Right lobe of liver (tissue), 4 donors: Measurements from ENCODE around the gene ZAR1L.

Experiments used
- CTCF ChIP-seq, 4 donors: fragments of 200-600 bp in 3 of 4; fragments of 450-650 bp in 1 of 4; IDR thresholded peaks; one replicate each; pipeline versions ENCODE4 v1.5.1 to v1.8.0; 2016 to 2022; ENCODE audit warnings: antibody characterized with exemption in 4 of 4, mild to moderate bottlenecking in 2 of 4
- POLR2A ChIP-seq: fragments of 450-650 bp; IDR thresholded peaks from one replicate; pipeline ENCODE4 v1.6.1; 2017; ENCODE audit warnings: antibody characterized with exemption, mild to moderate bottlenecking
- donor health status: DM: no; HTN: no; CAD: no.
- donor health status: DM: no; HTN: no; CAD: no.
- donor health status: DM: no; HTN: yes; CAD: no.

DNA sequence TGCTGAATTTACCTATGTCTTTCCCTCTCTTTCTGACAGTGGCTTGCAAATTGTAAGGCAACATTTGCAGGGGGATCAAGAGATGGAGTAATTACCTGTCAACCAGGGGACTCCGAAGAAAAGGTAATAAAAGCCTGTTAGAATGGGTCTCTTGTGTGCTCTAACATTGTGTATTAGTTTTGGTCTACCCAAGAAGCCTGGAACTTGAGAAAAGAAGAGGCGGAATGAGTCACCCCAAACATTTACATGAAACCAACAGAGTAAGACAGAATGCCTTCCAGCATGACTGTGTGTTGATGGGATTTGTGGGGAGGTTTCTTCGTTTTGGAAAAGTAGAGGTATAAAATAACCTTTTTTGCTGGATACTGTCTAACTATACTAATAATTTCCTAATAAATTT is 36.7 kb downstream of the ZAR1L start:
- TF ChIP-seq POLR2A (no peak), CTCF (IDR thresholded peaks at IDR 0.05) (no peak)
